8988T (cell line): ENCODE measurements around the gene MS4A3.
"Not testable (repeated sequence)": the region's sequence is repeated elsewhere in the genome, so short reads cannot be mapped to it uniquely, and the experiment has no call there.

ENCODE experiments used
- DNase-seq: peaks from one replicate; pipeline ENCODE4 v3.0.0; 2011

The MS4A3 gene, protein sequence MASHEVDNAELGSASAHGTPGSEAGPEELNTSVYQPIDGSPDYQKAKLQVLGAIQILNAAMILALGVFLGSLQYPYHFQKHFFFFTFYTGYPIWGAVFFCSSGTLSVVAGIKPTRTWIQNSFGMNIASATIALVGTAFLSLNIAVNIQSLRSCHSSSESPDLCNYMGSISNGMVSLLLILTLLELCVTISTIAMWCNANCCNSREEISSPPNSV

DNA sequence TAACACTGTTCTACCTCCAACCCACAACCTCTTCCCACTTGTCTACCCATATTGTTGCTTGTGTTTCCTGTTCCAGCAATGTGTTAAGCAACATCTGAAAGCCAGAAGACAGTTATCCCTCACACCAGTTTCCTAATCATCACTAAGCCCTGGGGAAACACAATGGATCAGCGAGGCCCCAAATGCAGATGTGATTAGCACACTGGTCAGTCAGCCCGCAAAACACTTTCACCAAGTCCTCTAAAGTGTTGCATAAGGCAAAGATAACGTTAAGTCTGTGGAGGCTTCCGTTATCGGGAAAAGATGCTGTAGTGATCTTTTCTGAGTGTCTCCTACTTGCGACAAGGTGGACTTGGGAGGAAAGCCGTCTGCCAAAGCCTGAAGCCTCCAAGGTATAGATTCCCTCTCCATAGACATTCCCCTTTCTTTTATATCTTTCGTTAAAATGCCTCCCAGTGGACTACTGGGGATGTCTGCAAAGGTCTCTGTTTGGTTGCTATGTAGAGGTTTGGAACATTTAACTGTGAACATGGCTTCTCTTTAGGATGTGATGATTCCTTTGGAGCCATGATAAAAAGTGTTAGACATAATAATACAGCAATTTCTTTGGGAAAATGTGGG lies at the start of gene MS4A3:
TSS of gene MS4A3 (plus strand) at position 317 of the 621 bp plus-strand sequence. CDS start 4,496 bp downstream, outside the sequence.
- no peak for DNase-seq

DNA sequence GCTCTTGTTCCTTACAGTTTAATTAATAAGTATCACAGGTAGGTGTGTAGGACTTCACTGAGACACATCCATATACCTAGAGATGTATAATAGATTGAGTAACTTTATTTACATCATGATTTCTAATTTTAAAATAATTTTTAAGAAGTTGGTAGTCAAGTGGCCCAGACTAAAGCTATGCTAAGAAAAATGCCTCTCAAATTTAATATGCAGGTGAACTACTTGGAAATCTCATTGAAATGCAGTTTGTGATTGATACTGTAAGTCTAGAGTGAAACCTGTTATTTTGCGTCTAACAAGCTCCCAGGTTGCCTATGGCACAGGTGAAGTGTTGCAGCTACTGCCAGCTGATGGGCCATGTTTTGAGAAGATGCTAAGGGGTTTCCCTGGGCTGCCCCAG lies 39.6 kb upstream of the MS4A3 start, which contains the start of gene OOSP4B:
TSS of gene OOSP4B (plus strand) at position 301 of the 400 bp plus-strand sequence.
- no peak for DNase-seq

DNA sequence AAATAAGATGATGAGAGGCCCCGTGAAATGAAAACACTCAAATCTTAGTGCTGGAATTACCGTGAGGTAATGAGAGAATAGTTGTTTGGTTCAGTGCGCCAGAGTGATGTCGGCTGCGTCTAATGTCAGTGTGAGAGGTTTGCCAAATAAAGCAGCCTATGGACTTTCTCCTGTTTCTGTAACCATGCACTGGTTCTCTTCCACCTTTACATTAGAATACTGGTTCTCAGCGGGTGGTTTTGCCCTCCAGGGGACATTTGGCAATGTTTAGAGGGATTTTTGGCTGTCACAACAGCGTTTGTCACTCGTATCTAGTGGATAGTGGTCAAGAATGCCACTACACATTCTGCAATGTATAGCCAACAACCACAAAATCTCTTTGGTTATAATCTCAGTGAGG lies 38.4 kb upstream of the MS4A3 start:
- no peak for DNase-seq

DNA sequence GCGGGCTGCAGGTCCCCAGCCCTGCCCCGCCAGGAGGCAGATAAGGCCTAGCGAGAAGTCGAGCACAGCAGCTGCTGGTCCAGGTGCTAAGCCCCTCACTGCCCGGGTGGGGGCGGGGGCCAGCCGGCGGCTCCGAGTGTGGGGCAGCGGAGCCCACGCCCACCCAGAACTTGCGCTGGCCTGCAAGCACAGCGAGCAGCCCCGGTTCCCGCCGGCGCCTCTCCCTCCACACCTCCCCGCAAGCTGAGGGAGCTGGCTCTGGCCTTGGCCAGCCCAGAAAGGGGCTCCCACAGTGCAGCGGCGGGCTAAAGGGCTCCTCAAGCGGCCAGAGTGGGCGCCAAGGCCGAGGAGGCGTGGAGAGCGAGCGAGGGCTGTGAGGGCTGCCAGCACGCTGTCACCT lies 36.1 kb upstream of the MS4A3 start:
- not testable (repeated sequence) for DNase-seq

DNA sequence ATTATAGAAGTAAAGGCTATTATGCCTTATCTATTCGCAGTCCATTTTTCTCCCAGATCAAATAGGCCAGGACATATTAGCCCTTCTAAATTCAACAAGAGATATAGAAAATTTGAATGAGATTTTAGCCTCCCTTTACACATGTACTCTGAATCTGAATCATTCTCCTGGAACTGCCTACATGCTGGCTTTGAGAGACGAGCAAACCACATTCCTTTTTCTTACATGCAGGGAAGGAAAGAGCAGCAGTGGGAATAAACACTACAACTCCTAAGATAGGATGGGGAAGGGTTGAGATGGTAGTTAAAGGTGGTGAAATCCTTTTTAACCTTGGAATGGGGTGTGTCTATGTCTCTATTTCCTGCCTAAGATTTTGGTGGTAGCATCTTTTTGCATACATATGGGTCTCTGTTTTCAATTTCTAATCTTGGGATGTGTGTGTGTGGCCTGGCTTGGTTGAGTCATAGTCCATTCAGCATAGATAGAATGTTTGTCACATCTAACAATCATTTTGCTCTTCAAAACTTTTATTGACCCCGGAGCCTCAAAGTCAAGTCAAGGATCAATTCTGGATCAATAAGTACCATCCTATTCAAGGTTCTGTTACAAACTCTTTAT lies 27.3 kb upstream of the MS4A3 start:
- DNase-seq, result no peak

DNA sequence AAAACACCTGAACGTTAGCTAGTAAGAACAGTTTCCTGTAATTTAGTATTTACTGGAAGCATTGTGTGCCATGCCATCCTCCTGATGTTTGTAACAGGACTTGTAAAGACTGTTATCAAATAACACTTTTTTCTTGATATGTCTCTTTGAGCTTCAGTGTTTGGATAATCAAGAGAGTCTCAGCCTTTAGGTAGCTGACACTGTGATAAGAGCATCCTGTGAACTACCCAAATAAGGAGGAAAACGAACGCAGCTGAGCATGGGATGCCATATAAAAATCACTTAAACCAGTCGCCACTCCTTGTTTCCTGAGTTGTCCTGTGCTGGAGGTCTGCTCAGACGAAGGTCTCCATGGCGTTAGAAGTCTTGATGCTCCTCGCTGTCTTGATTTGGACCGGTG lies 16.4 kb upstream of the MS4A3 start, which contains the start of gene OOSP2:
TSS of gene OOSP2 (plus strand) at position 301 of the 400 bp plus-strand sequence. CDS start at position 352, 51 bp downstream.
- DNase-seq, result no peak

DNA sequence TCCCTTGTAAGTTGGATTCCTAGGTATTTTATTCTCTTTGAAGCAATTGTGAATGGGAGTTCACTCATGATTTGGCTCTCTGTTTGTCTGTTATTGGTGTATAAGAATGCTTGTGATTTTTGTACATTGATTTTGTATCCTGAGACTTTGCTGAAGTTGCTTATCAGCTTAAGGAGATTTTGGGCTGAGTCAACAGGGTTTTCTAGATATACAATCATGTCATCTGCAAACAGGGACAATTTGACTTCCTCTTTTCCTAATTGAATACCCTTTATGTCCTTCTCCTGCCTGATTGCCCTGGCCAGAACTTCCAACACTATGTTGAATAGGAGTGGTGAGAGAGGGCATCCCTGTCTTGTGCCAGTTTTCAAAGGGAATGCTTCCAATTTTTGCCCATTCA lies 6.0 kb upstream of the MS4A3 start:
- not testable (repeated sequence) for DNase-seq

DNA sequence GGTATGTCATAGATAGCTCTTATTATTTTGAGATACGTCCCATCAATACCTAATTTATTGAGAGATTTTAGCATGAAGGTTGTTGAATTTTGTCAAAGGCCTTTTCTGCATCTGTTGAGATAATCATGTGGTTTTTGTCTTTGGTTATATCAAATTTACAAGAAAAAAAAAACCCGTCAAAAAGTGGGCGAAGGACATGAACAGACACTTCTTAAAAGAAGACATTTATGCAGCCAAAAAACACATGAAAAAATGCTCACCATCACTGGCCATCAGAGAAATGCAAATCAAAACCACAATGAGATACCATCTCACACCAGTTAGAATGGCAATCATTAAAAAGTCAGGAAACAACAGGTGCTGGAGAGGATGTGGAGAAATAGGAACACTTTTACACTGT lies 5.6 kb upstream of the MS4A3 start:
- DNase-seq, result not testable (repeated sequence)

DNA sequence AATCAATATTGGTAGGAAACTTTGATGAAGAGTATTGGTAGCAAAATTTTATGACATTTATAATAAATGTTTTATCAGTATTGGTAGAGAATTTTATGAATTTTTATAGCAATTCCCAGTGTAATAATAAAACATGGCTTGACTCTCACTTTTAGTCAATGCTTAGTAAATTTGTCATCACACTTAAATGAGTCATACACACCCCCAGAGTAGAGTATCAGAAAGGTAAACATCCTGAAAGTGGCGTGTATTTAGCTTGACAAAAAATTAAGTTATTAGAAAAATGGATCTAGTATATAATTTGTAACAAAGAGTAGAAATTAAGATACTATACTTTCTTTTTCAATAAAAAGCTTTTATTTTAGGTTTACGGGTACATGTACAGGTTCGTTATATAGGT lies 2.6 kb downstream of the MS4A3 start:
- DNase-seq, result no peak

DNA sequence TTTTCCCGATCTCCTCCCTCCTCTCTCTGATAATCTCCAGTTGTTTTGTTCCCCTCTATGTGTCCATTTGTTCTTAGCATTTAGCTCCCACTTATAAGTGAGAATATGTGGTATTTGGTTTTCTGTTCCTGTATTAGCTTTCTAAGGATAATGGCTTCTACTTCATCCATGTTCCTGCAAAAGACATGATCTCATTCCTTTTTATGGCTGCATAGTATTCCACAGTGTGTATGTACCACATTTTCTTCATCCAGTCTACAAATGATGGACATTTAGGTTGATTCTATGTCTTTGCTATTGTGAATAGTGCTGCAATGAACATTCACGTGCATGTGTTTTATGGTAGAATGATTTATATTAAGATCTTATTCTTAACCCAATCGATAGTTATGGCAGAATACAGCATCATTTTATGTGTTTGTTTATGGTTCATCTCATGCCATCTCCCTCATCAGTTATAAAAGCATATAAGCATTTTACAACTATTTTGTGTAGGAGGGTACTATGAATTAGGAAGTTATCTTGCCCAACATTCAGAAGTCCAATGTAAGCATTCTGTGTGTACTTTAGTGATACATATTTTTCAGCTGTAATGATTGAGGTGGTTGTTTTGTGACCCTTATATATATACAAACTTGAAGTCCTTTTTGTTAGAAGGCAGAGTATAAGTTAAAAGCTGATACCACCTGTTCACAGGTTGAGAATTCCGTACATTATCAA lies 3.2 kb downstream of the MS4A3 start:
- no peak for DNase-seq

DNA sequence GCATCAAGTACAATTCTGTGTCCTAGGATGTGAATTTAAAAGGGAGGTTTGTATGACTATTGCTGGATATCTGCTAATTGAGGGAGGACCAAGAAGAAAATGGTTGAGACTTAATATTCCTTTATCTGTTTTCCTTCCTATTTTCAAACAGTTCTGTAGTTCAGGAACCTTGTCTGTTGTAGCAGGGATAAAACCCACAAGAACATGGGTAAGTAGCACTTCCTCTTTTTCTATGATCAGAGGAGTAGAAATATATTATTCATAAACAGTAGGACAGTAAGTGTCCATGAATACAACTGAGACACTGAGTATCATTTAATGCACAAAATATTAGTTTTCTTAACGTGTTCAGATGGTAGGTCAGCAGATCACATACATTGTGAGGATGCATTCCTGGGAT lies 7.6 kb downstream of the MS4A3 start:
- DNase-seq, result no peak

DNA sequence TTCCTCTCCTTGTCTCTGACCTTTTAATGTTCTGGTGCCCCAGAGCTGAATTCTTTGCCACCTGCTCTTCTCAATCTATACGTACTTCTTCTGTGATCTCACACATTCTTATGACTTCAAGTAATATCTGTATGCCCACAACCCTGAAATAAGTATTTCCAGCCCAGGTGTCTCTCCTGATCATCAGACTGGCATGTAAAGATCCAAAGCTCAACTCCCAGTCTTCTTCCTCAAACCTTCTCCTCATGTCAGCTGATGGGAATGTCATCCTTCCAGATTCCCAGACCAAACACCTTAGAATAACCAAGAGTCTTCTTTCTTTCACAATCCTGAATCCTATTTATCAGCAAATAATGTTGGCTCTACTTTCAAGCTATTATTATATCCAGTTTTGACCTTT lies 9.3 kb downstream of the MS4A3 start:
- DNase-seq, result no peak

DNA sequence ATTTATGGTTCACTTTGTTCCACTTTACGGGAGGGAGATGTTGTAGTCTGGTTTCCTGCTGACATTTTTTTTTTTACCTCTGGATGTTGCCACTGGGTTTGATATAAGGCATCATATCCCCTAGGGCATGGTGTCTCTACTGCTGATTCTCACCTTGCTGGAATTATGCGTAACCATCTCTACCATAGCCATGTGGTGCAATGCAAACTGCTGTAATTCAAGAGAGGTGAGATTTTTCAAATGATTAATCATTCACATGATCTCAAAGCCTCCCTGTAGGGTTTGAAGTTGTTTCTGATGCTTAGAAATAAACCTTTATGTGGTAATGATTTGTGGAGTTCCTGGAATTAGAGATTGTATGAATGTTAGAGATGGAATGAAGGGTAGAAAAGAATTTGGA lies 13.0 kb downstream of the MS4A3 start:
- no peak for DNase-seq

DNA sequence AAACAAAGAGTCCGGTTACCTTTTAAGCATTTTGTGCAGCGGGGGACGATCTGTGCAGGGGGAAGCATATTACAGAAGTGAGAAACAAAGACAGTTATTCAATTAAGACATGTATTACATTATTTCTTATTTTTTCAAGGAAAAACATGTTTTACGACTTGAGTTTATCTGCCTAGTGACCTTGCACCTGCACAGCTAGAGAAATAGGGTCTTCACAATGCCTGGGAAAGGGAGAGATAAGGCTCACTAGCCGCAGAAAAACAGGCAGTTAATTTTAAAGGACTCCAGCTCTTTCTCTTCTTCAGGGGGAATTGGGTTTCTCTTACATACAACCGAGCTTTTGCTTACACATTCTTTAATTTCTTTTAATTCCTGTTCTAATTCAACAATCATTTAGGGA lies 15.2 kb downstream of the MS4A3 start:
- not testable (repeated sequence) for DNase-seq

DNA sequence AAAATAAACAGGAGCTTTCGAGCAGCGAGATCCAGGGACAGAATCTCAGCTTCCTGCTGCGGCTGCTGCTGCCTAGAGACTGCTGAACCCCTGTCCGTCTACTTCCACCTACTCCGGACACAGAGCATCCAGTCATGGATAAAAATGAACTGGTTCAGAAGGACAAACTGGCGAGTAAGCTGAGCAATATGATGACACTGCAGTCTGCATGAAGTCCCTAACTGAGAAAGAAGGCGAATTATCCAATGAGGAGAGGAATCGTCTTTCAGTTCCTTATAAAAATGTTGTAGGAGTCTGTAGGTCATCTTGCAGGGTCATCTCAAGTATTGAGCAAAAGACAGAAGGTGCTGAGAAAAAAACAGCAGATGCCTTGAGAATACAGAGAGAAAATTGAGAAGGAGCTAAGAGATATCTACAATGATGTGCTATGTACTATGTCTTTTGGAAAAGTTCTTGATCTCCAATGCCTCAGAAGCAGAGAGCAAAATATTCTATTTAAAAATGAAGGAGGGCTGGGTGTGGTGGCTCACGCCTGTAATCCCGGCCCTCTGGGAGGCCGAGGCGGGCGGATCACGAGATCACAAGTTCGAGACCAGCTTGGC lies 20.9 kb downstream of the MS4A3 start:
- DNase-seq, result no peak

DNA sequence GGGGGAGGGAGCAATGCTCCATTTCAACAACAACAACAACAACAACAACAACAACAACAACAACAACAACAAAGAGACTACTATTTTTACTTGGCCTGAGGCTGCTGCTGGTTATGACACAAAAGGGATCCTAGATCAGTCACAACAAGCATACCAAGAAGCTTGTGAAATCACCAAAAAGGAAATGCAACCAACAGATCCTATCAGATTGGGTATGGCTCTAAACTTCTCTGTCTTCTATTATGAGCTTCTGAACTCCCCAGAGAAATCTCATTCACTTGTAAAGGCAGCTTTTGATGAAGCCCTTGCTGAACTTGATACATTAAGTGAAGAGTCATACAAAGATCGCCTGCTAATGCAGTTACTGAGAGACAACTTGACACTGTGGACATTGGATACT lies 21.5 kb downstream of the MS4A3 start:
- no peak for DNase-seq

DNA sequence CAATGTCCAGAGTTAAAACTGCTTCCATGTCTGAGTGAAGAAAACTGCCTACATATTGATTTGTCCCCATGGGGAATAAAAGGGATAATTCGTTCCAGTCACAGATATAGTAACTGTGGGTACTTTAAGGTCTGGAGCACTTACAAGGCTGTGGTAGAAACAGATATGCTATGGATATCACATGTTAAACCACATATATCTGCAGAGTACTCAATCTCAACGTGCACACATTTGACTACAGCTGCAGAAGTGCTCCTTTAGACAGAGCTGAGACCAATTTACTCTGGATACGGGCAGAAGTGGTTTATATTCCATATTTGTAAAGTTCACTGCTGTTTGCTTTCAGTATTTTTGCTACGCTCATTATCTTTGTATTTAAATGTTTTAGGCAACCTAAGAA lies 22.3 kb downstream of the MS4A3 start:
- no peak for DNase-seq

DNA sequence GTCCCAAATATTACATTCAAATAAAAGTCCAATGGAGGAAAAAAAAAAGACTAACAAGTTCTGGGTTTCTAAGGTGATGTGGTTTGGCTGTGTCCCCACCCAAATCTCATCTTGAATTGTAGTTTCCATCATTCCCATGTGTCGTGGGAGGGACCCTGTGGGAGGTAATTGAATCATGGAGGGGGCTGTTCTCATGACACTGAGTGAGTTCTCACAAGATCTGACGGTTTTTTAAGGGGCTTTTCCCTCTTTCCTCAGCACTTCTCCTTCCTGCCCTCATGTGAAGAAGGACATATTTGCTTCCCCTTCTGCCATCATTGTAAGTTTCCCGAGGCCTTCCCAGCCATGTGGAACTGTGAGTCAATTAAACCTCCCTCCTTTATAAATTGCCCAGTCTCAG lies 24.1 kb downstream of the MS4A3 start:
- no peak for DNase-seq

DNA sequence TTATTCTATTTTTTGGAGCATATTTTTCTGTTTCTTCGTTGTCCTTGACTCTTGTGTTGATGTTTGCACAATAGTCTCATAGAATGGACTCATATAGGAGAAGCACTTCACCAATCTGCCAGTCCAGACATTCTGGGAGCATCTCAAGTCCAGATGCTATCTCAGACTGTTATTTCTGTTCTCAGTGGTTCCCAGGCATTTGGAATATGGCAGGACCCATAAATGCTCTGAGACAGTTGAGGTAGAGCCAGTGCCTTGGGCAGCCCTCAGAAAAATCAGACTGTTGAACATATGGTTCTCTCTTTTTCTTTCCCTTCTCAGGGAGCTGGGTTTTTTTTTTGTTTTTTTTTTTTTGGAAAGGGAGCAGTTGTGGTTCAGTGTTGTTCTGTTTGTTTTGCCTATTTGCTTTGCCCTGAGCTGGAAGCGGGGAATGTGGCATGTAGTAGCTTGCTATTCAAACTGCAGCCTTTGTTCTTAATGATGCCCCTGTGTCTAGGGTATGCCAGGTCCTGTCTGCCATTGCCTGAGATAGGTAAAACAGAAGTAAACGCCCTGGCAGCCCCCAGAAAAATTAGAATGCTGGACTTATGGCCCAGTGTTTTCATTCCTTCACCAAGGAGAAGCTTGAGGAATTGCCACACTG lies 28.3 kb downstream of the MS4A3 start:
- no peak for DNase-seq

DNA sequence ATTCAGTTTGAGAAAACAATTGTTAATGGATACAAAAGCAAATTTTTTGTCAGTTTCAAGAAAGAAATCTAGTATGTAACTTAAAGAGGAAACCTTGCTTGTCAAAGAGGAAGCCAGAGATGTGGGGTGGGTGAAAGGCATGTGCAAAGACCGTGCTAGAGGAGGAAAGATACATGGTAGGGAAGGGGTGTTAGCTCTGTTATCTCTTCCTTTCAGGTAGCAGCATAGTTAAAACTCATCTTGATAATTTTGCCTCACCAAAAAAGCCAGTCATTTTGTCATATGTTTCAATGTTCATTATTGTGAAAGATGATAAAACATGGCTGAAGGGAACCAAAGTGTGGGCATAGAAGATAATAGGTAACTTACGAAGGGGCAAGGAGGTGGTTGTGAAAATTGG lies 29.4 kb downstream of the MS4A3 start:
- no peak for DNase-seq

DNA sequence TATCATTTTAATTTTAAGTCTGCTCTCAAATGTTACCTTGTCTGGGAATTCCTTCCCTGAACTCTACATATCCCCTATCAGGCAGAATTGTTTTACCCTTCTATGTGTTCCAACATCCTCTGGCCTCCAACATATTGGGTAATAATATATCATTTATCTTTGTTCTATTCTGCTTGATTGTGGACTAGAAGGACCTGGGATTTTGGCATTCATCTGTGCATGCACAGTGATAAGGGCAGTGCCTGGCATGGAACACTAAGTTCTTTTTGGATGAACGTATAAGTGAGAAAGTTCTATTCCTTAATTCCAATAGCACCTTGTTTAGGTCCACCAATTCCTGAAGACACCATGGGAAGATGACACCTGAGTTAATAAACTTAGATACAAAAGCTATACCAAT lies 30.8 kb downstream of the MS4A3 start:
- DNase-seq, result no peak

DNA sequence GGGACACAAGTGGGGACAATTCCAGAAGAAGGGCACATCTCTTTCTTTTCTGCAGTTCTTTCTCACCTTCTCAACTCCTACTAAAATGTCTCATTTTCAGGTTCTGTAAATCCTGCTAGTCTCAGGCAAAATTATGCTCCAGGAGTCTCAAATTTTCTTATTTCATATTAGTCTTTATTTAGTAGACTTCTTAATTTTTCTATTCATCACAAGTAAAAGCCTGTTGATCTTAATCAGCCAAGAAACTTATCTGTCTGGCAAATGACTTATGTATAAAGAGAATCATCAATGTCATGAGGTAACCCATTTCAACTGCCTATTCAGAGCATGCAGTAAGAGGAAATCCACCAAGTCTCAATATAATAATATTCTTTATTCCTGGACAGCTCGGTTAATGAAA lies 31.9 kb downstream of the MS4A3 start, which contains the start of gene MS4A2:
TSS of gene MS4A2 (plus strand) at position 301 of the 400 bp plus-strand sequence. CDS start 102 bp downstream, outside the sequence.
- DNase-seq, result no peak
